ENCODE results near the gene ZNF616.
A peak's percentile ranks its signal among the peaks of the same experiment; 100 is the strongest.

Gene ZNF616

GRCh38 chr19:52139252-52140031, at the start of gene ZNF616:
Gene ZNF616 (minus strand): TSS chr19:52139938. CDS start chr19:52130512, 9,426 bp downstream.
- in situ Hi-C loops (cut with HindIII; ENCODE audit: low sequenced_read_pairs) = no loop called here
- TF ChIP-seq, protein P1, sequence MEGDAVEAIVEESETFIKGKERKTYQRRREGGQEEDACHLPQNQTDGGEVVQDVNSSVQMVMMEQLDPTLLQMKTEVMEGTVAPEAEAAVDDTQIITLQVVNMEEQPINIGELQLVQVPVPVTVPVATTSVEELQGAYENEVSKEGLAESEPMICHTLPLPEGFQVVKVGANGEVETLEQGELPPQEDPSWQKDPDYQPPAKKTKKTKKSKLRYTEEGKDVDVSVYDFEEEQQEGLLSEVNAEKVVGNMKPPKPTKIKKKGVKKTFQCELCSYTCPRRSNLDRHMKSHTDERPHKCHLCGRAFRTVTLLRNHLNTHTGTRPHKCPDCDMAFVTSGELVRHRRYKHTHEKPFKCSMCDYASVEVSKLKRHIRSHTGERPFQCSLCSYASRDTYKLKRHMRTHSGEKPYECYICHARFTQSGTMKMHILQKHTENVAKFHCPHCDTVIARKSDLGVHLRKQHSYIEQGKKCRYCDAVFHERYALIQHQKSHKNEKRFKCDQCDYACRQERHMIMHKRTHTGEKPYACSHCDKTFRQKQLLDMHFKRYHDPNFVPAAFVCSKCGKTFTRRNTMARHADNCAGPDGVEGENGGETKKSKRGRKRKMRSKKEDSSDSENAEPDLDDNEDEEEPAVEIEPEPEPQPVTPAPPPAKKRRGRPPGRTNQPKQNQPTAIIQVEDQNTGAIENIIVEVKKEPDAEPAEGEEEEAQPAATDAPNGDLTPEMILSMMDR (IDR thresholded peaks at IDR 0.05; ENCODE audit: low read depth, low read length) = peak; percentile 84

GRCh38 chr19:52188822-52189734, 49.3 kb upstream of the ZNF616 start:
- no peak for DNase-seq (ENCODE audit: low read depth, low spot score)
- peak overlapping the region; percentile 42 for H3K4me3 ChIP-seq (ENCODE audit: low read depth, low read length)
- in situ Hi-C loops (cut with HindIII; ENCODE audit: low sequenced_read_pairs) = no loop called here
- TF ChIP-seq, protein P1 (IDR thresholded peaks at IDR 0.05; ENCODE audit: low read depth, low read length) = no peak

More at GRCh38 chr19:52139252-52140031, at the start of gene ZNF616:
- peak; percentile 94 for DNase-seq (ENCODE audit: low read depth, low spot score)
- H3K4me3 ChIP-seq (ENCODE audit: low read depth, low read length) = peak within 1 kb of the TSS; percentile 78

DNA sequence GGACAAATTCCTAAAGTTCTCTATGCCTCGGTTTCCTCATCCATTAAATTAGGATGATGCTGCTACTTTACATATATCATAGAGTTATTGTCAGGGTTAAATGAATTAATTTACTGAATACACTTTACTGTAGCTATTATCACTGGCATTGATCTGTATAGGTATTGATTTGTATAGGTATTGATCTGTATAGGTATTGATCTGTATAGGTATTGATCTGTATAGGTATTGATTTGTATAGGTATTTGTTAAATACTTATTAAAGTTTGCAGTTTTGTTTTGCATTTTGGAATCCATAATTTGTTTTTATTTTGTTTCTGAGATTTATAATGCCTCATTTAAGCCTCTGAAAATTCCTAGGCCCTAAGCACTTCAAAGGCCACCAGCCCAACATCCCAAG, 47.7 kb upstream of the ZNF616 start:
- H3K4me3 ChIP-seq (ENCODE audit: low read depth, low read length) = no peak overlapping the region
- TF ChIP-seq, protein P1 (IDR thresholded peaks at IDR 0.05; ENCODE audit: low read depth, low read length) = no peak

DNA sequence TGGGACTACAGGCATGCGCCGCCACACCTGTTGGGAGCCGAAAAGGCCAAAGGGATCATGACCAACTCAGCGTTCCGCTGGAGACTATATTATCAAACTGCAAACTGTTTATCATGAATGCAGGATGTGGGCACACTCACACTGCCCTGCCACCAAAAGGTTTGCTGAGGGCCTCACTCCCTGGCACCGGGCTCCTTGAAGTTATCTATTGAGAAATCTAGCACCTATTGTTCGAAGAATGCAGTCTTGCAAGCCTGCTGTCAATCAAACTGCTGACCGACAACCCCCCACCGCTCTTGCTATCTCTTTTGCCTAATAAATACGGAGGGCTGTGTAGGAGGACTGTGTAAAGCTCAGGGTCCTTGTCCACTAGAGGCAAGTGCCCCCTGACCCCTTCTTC, 36.8 kb upstream of the ZNF616 start:
- in situ Hi-C loops (cut with HindIII; ENCODE audit: low sequenced_read_pairs) = no loop called here
- no peak overlapping the region for H3K4me3 ChIP-seq (ENCODE audit: low read depth, low read length)
- no peak for DNase-seq (ENCODE audit: low read depth, low spot score)
- TF ChIP-seq, protein P1 (IDR thresholded peaks at IDR 0.05; ENCODE audit: low read depth, low read length) = no peak

More for the DNA sequence above, 47.7 kb upstream of the ZNF616 start:
- in situ Hi-C loops (cut with HindIII; ENCODE audit: low sequenced_read_pairs) = no loop called here
- no peak for DNase-seq (ENCODE audit: low read depth, low spot score)

- DNase-seq (ENCODE audit: low read depth, low spot score) = no peak
- in situ Hi-C loops (cut with HindIII; ENCODE audit: low sequenced_read_pairs) = no loop called here
- TF ChIP-seq, protein P1 (IDR thresholded peaks at IDR 0.05; ENCODE audit: low read depth, low read length) = no peak
- no peak overlapping the region for H3K4me3 ChIP-seq (ENCODE audit: low read depth, low read length)
Measured at GRCh38 chr19:52172347-52172746, 32.6 kb upstream of the ZNF616 start.

DNA sequence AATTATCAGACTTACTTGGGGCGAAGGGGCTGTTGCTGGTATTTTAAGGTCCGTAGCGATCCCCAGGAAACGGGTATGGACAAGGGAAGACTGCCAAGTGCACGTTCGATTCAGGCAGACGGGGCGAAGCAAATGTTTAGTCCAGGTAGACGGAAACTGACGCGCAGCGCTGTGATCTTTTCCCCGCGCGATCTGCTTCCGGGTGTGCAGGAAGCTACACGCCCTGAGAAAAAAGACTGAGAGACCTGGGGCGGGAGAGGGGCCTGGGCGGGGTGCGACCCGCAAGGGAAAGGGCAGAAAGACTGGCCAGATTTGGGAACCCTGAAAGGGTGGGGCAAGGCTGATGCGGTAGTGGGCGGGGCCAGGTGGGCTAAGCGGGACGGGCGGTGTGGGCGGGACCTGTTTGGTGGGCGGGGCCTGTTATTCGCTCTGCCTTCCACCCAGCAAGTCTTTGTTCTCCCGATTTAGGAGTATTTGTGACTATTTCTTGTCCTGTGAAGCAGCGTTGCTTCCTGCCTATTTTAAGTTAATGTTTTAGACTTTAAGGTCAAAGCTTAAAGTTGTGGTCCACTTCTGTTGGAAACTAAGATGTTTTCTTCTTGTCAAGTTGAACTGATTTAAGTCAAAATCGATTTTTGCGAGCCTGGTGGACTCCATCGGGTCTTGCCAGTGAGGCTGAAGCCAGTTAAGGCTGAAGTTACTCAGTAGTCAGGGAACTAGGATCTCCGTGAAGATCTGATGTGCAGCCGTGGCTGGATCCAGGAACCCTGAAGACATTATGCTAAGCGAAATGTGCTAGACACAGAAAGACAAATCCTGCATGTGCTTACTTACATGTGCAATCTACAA, 31.8 kb upstream of the ZNF616 start, which contains the start of gene ZNF836:
TSS of gene ZNF836 (minus strand) at position 301 of the 849 bp plus-strand sequence. CDS start 3,549 bp downstream, outside the sequence.
- in situ Hi-C loops (cut with HindIII; ENCODE audit: low sequenced_read_pairs) = no loop called here
- peak; percentile 73 for DNase-seq (ENCODE audit: low read depth, low spot score)

More for the DNA sequence above, 31.8 kb upstream of the ZNF616 start, which contains the start of gene ZNF836:
- peak within 1 kb of the TSS; percentile 88 for H3K4me3 ChIP-seq (ENCODE audit: low read depth, low read length)
- TF ChIP-seq, protein P1 (IDR thresholded peaks at IDR 0.05; ENCODE audit: low read depth, low read length) = no peak

All from astrocyte of the spinal cord (primary cell).